Astrocyte (in vitro differentiated cells and primary cell): ENCODE data around the gene EFCAB10.

Source experiments
- CTCF ChIP-seq: IDR thresholded peaks from 2 replicates; pipeline ENCODE4 v1.5.1; 2011; ENCODE audit warnings: low read depth, mild to moderate bottlenecking, inconsistent platforms, low read length, moderate library complexity; ENCODE audit not compliant: insufficient read depth
- EZH2 ChIP-seq: IDR thresholded peaks from 2 replicates; pipeline ENCODE4 v1.6.1; 2012; ENCODE audit warnings: mild to moderate bottlenecking, low read length, inconsistent platforms; ENCODE audit not compliant: insufficient read depth

- TF ChIP-seq CTCF (no peak), EZH2 (no peak)
These were observed 9.4 kb downstream of the EFCAB10 start for GRCh38 chr7:105571891-105572290.
